Right ventricle myocardium inferior (tissue), 1 donor: Measurements from ENCODE around the gene HPCAL1. TPM values are rescaled to one million over a fixed set of nuclear protein-coding genes. Genes with fewer than 3 reads are reported as not detected.

Experiments
- ATAC-seq: fragments of 200-7000 bp; cut with Tn5 transposase; one replicate; pipeline ENCODE4 v1.9.1; 2020; ENCODE audit warnings: mild to moderate bottlenecking, moderate library complexity
- DNase-seq: peaks from one replicate; pipeline ENCODE4 v3.0.0; 2021; ENCODE audit errors: missing footprints
- intact Hi-C: fragments of 100-400 bp; cut with DNase I; formaldehyde crosslinking; loops from one replicate; pipeline ENCODE4 v1.11.0; 2022
- total RNA-seq: library from RNA; stranded (reverse); fragmentation: NEBNext Ultra II Directional; extraction: Animal tissue kit (Norgen Biotek cat#: 25700); gene quantifications from one replicate; pipeline ENCODE4 v1.2.1, GENCODE V29; 2021
- donor health status: DM: no; HTN: yes; CAD: no; lungs with severe emphysema.

HPCAL1 gene
- total RNA-seq, 1 donor from 2014 or later = 41.9 TPM

DNA sequence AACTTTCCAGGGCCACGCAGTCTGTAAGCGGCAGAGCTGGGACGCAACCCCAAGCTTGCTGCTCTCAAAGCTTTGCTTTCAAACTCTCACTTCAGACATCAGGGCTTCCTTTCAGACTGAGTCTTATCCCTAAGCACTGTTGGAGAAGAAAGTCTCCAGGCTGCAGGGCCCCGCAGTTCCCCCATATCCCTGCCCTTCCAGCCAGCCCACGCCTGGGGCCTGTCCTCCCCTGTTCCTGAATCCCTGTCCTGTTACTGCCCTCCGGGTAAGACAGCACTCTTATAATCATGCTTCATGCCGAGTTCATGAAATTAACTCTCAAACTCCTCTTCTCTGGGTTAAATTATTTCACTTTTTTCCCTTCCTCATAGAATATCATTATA is 37.9 kb downstream of the HPCAL1 start:
- ATAC-seq (no peak), DNase-seq (no peak)
- intact Hi-C loops = no loop called here

- intact Hi-C loops = no loop called here
- DNase-seq (no peak), ATAC-seq (no peak)
Observed at GRCh38 chr2:10341193-10341592, 38.5 kb downstream of the HPCAL1 start.

GRCh38 chr2:10342245-10342951 is 39.7 kb downstream of the HPCAL1 start:
- intact Hi-C loops = no loop called here
- no peak for ATAC-seq
- no peak for DNase-seq

- intact Hi-C loops = no loop called here
- no peak for ATAC-seq
- DNase-seq = no peak
Observed at GRCh38 chr2:10343191-10343590, 40.5 kb downstream of the HPCAL1 start.

- intact Hi-C loops = no loop called here
- ATAC-seq (no peak), DNase-seq (no peak)
Observed at GRCh38 chr2:10343658-10344057, 41.0 kb downstream of the HPCAL1 start.

DNA sequence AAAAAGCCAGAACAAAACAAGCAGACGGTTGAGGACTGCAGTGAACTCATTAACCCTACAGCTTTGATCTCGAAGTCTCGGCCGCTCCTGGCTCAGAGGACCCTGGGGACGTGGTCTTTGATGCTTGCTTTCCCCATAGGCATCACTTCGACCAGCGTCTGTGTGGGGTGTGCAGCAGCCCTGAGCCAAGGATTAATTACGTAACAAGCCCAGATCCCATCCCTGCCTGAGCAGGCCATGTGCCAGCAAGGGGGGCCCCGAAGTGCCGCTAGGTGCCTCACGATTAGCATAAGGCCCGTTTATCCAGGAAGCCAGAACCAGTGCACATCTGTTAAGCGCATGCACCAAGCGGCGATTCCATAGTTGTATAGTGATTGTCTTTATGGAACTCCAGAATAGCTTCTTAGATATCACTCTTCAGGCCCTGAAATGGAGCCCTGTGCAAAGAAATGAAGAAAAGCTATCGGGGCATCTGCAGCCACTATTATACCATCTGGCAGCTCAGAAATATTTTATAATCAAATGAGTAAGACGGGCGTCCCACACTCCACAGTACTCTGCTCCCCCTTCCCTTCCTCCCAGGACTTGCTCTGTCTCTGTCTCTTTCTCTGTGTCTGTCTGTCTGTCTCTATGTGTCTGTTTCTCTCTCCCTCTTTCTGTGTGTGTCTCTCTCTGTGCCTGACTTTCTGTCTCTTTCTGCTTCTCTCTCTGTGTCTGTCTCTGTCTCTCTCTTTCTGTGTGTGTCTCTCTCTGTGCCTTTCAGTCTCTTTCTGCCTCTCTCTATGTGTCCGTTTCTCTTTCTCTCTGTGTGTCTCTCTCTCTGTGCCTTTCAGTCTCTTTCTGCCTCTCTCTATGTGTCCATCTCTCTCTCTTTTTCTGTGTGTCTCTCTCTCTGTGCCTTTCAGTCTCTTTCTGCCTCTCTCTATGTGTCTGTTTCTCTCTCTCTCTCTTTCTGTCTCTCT is 41.7 kb downstream of the HPCAL1 start:
- intact Hi-C loops = no loop called here
- DNase-seq = no peak

DNA sequence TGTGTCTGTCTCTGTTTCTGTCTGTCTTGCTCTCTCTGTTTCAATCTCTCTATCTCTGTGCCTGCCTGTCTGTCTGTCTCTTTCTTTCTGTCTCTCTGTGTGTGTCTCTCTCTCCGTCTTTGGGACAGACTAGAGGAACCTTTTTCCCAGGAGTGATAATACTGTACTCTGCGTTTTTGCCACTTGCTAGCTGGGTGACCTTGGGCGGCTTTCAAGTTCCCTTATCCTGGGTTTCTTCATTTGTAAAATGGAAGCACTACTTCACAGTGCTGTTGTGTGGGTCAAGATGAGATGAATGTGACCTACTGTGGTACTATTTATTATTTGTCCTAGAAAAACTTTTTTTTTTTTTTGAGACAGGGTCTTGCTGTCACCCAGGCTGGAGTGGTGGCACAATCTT is 42.4 kb downstream of the HPCAL1 start:
- no peak for ATAC-seq

More for the DNA sequence above, 41.7 kb downstream of the HPCAL1 start:
- no peak for ATAC-seq

GRCh38 chr2:10345813-10346212 is 43.1 kb downstream of the HPCAL1 start:
- intact Hi-C loops = no loop called here
- ATAC-seq (no peak), DNase-seq (no peak)

More for the DNA sequence above, 42.4 kb downstream of the HPCAL1 start:
- no peak for DNase-seq
- intact Hi-C loops = no loop called here

- ATAC-seq = no peak
- DNase-seq = no peak
- intact Hi-C loops = no loop called here
Observed at GRCh38 chr2:10346929-10347561, 44.3 kb downstream of the HPCAL1 start.

DNA sequence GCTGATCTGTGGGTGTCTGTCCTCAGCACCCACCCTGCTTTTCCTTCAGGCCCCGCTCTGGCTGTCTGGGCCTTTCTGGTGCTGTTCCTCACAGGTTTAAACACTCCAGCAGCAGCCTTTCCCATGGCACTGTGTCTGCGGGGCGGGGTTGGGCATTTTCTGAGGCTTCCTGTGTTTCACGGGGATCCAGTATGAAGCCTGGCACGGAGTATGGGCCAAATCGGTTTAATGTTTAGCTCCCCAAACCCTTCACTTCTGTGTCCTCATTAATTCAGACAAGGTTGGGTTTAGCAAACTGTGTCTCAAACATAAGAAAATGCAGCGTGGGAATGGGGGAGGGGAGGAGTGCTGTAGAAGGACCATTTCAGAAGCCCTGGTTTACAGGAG is 44.9 kb downstream of the HPCAL1 start:
- DNase-seq (no peak), ATAC-seq (no peak)
- intact Hi-C loops = no loop called here

GRCh38 chr2:10348891-10349290 is 46.2 kb downstream of the HPCAL1 start:
- ATAC-seq = no peak
- DNase-seq = no peak
- intact Hi-C loops = no loop called here

DNA sequence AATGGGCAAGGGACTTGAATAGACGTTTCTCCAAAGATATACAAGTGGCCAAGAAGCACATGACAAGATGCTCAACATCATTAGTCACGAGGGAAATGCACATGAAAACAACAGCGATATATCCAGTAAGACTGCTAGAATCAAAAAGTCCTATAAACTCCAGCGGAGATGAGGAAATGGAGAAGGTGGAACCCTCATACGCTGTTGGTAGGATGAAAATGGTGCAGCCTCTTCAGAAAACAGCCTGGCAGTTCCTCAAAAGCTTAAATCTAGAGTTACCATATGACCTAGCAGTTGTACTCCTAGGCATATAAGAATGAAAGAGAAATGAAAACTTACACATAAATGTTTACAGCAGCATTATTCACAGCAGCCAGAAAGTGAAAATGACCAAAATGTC is 48.1 kb downstream of the HPCAL1 start:
- ATAC-seq = no peak
- intact Hi-C loops = no loop called here
- DNase-seq = no peak

GRCh38 chr2:10352361-10352760 is 49.7 kb downstream of the HPCAL1 start:
- intact Hi-C loops = no loop called here
- DNase-seq (no peak), ATAC-seq (no peak)

- DNase-seq = no peak
- intact Hi-C loops = no loop called here
Observed at GRCh38 chr2:10352972-10353371, 50.3 kb downstream of the HPCAL1 start.

GRCh38 chr2:10353931-10354330 is 51.2 kb downstream of the HPCAL1 start:
- ATAC-seq (no peak), DNase-seq (no peak)
- intact Hi-C loops = no loop called here

More at GRCh38 chr2:10352972-10353371, 50.3 kb downstream of the HPCAL1 start:
- no peak for ATAC-seq

DNA sequence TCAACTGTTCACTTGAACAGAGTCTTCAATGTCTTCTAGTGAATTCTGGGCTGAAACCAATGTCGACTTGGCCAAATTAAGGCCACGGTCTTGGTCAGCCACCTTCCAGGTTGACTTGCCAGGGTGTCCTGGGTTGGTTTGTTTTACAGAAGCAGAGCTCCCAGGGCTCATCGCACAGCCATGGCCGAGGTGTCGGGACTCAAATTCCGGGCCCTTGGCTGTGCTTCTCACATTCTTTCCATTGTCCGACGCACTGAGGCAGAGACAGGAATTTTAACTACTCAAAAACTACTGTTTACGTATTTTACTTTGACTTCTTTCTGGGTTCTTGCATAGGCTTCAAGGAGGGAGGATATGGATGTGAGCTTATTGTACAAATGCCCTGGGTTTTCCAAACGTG is 51.7 kb downstream of the HPCAL1 start:
- no peak for ATAC-seq
- no peak for DNase-seq
- intact Hi-C loops = no loop called here

DNA sequence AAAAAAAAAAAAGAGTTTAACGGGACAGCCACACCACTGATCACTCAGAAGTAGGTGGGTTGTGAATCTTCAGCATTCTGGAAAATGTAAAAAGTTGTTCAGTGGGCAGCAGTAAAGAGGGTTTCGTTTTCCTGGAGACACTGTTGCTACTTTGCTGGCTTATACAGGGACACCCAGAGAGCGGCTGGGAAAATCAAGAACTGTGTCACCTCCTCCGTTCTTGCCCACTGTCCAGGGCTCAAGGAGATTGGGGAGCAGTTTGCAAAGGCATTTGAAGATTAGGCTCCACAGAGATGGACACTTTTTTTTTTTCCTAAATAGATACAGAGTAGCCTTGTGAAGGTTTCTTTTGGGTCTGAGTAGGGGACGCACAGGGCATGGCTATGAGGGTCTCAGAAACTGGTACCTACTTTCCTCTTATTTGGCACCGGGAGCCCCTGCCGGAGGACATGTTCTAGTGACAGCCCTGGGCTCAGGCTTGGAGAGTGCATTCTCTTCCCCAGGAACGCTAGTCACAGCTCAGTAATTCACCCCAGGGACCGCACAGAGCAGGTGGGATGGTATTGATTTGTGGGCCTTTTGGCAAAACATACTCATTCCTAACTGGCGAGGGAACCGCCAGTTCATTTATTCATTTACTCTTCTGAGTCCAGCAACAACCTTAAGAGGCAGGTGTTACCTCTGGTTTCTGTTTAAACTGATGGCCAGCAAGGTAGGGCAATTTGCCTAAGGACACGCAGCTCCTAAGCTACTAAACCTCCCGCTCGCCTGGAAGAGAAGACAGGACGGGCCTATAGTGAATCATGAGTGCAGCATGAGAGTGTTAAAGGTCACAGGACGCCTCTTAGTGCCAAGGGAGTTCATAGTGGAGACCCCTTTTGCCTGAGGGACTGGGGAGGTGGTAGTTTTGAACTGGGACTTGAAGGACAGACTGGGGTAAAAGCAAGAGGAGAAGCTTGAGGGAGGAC is 53.1 kb downstream of the HPCAL1 start:
- ATAC-seq (no peak), DNase-seq (no peak)
- intact Hi-C loops = no loop called here

DNA sequence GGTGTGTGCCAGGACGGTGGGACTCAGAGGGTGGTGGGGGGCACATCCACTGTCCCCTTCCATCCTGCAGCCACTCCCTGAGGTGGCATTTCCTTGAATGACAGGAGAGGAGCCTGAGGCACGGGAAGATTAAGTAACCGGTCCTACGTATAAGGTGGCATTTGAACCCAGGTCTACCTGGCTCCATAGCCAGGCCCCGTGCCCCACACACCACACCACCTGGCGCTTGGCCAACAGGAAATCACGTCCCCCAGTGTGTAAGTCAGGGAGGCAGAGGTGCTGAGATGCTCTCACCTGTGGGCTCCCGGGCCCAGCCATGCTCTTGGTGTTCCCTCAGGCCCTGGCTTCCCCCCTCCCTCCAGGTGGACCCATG is 53.7 kb downstream of the HPCAL1 start:
- ATAC-seq (no peak), DNase-seq (no peak)
- intact Hi-C loops = no loop called here
